GM06990 (cell line): ENCODE data around the gene FBXL19.
"Not testable (repeated sequence)": the region's sequence is repeated elsewhere in the genome, so short reads cannot be mapped to it uniquely, and the experiment has no call there.

ENCODE experiments used
- DNase-seq: peaks from one replicate; pipeline ENCODE4 v3.0.0-alpha.2; 2011; ENCODE audit not compliant: insufficient read length; ENCODE audit errors: extremely low read depth
- H3K27me3 ChIP-seq: replicated peaks from 2 replicates; pipeline ENCODE4 v1.6.0; 2011; ENCODE audit warnings: low read length; ENCODE audit not compliant: control insufficient read depth, insufficient read depth
- H3K36me3 ChIP-seq: 2 replicates; pipeline ENCODE4 v1.5.1; 2011; ENCODE audit warnings: low read length; ENCODE audit not compliant: control insufficient read depth, insufficient read depth
- H3K4me3 ChIP-seq: replicated peaks from 2 replicates; pipeline ENCODE4 v1.5.1; 2011; ENCODE audit warnings: low read depth, mild to moderate bottlenecking, control low read depth, low read length
- TF ChIP-seq, protein P1 (sequence below): IDR thresholded peaks from 2 replicates; pipeline ENCODE4 v1.5.1; 2011; ENCODE audit warnings: low read length, control low read depth, mild to moderate bottlenecking, inconsistent platforms; ENCODE audit not compliant: insufficient read depth, poor library complexity, severe bottlenecking

Gene FBXL19

DNA sequence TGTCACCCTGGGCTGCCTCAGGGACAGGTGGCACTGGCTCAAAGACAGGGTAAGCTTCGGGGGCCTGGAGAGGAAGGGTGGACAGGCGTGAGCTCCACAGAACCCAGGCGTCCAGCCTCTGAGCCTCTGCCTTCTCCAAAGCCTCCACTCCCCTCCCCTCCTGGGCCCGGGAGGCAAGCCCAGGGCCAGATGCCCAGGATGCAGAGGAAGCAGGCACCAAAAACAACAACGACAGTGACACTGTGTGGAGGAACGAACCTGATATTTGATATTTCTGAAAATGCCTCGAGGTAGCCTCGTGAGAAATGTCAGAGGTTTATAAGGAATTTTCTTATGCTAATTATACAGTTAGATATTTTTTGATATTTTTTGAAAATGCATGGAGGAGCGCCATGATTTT is 35.4 kb upstream of the FBXL19 start:
- H3K27me3 ChIP-seq = no peaks in the 10 kb centered on the region
- DNase-seq = no peak
- TF ChIP-seq, protein P1, sequence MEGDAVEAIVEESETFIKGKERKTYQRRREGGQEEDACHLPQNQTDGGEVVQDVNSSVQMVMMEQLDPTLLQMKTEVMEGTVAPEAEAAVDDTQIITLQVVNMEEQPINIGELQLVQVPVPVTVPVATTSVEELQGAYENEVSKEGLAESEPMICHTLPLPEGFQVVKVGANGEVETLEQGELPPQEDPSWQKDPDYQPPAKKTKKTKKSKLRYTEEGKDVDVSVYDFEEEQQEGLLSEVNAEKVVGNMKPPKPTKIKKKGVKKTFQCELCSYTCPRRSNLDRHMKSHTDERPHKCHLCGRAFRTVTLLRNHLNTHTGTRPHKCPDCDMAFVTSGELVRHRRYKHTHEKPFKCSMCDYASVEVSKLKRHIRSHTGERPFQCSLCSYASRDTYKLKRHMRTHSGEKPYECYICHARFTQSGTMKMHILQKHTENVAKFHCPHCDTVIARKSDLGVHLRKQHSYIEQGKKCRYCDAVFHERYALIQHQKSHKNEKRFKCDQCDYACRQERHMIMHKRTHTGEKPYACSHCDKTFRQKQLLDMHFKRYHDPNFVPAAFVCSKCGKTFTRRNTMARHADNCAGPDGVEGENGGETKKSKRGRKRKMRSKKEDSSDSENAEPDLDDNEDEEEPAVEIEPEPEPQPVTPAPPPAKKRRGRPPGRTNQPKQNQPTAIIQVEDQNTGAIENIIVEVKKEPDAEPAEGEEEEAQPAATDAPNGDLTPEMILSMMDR = no peak
- no peak overlapping the region for H3K4me3 ChIP-seq
- peaks cover 16% of the 10 kb centered on the region for H3K36me3 ChIP-seq

DNA sequence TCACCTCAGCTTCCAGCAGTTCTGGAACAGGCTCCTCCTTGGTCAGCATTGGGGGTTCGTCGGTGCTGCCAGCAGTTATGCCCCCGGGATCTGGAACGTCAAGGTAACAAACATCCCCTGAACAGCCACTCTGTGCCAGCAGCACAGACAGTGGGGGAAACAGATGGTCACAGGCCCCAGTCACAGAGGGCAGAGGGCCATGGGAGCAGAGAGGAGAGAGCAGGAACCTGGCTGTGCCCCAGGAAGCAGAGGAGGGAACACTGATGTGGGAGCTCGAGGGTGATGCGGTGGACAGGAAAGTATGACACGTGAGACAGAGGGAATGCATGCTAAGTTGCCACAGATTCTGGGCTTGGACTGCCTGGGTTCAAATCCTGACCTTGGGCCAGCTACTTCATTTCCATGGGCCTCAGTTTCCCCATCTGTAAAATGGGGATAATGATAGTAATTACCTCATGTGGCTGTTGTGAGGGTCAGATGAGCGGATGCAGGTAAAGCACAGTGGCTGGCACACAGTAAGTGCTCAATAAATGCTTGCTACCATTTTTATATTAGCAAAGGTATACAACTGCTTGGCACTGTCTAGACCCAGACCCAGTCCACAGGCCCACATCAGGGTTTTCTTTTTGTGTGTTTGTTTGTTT is 34.4 kb upstream of the FBXL19 start:
- DNase-seq = no peak
- peaks cover 16% of the 10 kb centered on the region for H3K36me3 ChIP-seq
- H3K27me3 ChIP-seq = no peaks in the 10 kb centered on the region
- H3K4me3 ChIP-seq = no peak overlapping the region
- TF ChIP-seq, protein P1 = no peak

DNA sequence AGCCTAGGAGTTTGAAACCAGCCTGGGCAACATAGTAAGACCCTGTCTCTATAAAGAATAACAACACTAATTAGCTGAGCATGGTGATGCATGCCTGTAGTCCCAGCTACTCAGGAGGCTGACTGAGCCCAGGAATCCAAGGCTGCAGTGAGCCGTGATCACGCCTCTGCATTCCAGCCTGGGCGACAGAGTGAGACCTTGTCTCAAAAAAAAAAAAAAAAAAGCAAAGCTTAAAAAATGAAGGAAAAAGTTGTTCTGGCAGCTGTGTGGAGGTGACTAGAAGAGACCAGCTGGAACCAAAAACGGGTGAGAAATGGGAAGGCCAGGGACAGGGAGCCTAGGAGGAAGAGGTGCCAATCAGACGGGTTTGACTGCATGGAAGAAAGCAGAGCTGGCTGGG is 33.7 kb upstream of the FBXL19 start:
- Histone ChIP-seq H3K27me3 (no peaks in the 10 kb centered on the region), H3K36me3 (peaks cover 16% of the 10 kb centered on the region), H3K4me3 (no peak overlapping the region)
- TF ChIP-seq, protein P1 = no peak
- no peak for DNase-seq

DNA sequence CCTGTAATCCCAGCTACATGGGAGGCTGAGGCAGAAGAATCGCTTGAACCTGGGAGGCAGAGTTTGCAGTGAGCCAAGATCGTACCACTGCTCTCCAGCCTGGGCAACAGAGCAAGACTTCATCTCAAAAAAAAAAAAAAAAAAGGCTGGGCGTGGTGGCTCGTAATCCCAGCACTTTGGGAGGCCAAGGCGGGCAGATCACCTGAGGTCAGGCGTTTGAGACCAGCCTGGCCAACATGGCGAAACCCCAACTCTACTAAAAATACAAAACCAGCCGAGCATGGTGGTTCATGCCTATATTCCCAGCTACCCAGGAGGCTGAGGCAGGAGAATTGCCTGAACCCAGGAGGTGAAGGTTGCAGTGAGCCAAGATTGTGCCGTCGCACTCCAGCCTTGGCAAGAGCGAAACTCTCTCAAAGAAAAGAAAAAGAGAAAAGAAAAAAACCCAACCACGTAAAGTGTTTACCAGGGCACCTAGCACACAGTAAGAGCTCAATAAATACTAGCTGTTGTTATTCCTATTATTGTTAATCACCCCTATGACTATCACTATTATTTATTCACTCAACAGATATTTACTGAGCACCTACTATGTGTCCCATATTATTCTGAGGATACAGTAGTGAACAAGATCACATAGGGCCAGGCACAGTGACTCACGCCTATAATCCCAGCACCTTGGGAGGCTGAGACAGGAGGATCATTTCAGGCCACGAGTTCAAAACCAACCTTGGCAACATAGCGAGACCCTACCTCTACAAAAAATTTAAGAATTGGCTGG is 32.1 kb upstream of the FBXL19 start:
- H3K4me3 ChIP-seq, DNase-seq, H3K27me3 ChIP-seq: not testable (repeated sequence)
- H3K36me3 ChIP-seq = peaks cover 14% of the 10 kb centered on the region

DNA sequence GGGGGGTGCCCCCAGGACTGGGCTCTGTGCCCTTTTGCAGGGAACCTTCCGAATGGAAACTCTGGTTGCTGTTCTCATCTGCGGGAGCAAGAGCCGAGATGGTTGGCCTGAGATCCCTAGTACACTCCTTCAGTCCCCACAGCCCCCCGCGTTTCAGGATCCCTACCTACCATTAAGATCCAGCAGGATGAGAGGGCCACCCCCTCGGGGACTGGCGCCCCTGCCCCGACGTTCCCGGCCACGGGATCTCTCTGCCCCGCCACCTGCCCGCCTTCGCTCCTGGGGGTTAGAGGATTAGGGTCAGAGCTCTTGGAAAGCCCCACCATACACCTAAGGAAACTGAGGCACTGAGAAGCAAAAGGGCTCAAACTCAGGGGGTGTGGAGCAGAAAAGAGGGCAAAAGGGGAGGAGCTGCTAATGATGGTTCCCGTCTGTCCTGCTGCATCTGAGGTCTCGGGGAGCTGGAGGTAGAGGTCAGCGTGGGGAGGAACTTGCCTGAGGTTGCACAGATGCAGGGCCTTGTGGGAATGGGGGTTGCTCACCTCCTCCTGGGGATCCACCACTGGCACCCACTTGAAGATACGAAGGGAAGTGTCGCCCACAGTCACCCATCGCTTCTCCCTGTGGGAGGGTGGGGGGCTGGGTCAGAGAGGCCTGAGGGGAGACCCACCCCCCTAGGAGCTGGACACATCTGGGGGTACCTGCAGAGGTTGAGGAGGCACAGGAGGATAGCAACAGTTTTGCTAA is 30.5 kb upstream of the FBXL19 start:
- TF ChIP-seq, protein P1 = no peak
- Histone ChIP-seq H3K27me3 (no peaks in the 10 kb centered on the region), H3K4me3 (peak overlapping the region; percentile 74), H3K36me3 (peaks cover 7% of the 10 kb centered on the region)
- no peak for DNase-seq

DNA sequence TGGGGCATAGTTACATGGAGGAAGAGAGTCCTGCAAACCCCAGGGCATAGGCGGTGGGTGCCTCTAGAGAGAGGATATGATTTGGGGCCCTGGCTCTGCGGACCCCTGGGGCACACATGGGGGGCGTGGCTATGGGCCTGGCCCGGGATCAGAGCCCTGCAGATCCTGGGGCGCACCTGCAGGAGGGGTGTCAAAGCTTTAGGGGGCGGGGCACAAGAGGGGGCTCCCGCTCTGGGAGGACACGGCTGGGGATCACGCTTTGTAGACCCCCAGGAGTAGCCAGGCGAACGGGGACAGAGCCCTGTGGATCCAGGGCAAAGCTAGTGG is 30.0 kb upstream of the FBXL19 start:
- DNase-seq = no peak
- H3K4me3 ChIP-seq = peak overlapping the region; percentile 74
- TF ChIP-seq, protein P1 = no peak
- H3K36me3 ChIP-seq = peaks cover 7% of the 10 kb centered on the region
- no peaks in the 10 kb centered on the region for H3K27me3 ChIP-seq
